Activated T-helper 17 cell treated with anti-CD3 and anti-CD28 coated beads, Interleukin-2, amount 50 U/mL, for 72 hours (primary cell): ENCODE measurements around the gene MYH11. TPM values are rescaled to one million over a fixed set of nuclear protein-coding genes. Genes with fewer than 3 reads are reported as not detected.
"Not testable (repeated sequence)": the region's sequence is repeated elsewhere in the genome, so short reads cannot be mapped to it uniquely, and the experiment has no call there.

ENCODE experiments used
- ATAC-seq: fragments of 150-1000 bp; cut with Tn5 transposase; replicated peaks from 2 replicates; pipeline ENCODE4 v1.10.0; 2021; ENCODE audit warnings: mild to moderate bottlenecking, moderate library complexity
- H3K27ac Mint-ChIP-seq: one replicate; pipeline ENCODE4 v1.8.0; 2022; ENCODE audit warnings: mixed read lengths
- H3K27me3 Mint-ChIP-seq: one replicate; pipeline ENCODE4 v1.8.0; 2022; ENCODE audit warnings: mixed read lengths
- H3K36me3 Mint-ChIP-seq: one replicate; pipeline ENCODE4 v1.8.0; 2022; ENCODE audit warnings: low read depth, mild to moderate bottlenecking, mixed read lengths
- H3K4me1 Mint-ChIP-seq: one replicate; pipeline ENCODE4 v1.8.0; 2022; ENCODE audit warnings: mixed read lengths
- H3K4me3 Mint-ChIP-seq: one replicate; pipeline ENCODE4 v1.8.0; 2022; ENCODE audit warnings: mild to moderate bottlenecking, mixed read lengths
- H3K9me3 Mint-ChIP-seq: one replicate; pipeline ENCODE4 v1.8.0; 2022; ENCODE audit warnings: mixed read lengths
- total RNA-seq, 2 donors: library from RNA; stranded (reverse); gene quantifications; one replicate each; pipeline ENCODE4 v1.2.3, GENCODE V29; 2022

The MYH11 gene
- total RNA-seq, 2 donors from 2014 or later: not detected

- Mint-ChIP-seq H3K27ac (no peak overlapping the region), H3K9me3 (no peaks in the 10 kb centered on the region), H3K4me1 (no peaks in the 10 kb centered on the region), H3K36me3 (peaks cover 96% of the 10 kb centered on the region), H3K27me3 (no peaks in the 10 kb centered on the region), H3K4me3 (no peak overlapping the region)
- ATAC-seq: peak; percentile 80
Measured at GRCh38 chr16:15682105-15682570, 174.7 kb downstream of the MYH11 start.

- Mint-ChIP-seq H3K4me3 (no peak overlapping the region), H3K27ac (peak overlapping the region; percentile 39), H3K36me3 (peaks cover 97% of the 10 kb centered on the region), H3K9me3 (no peaks in the 10 kb centered on the region), H3K27me3 (no peaks in the 10 kb centered on the region), H3K4me1 (peaks cover 19% of the 10 kb centered on the region)
- ATAC-seq: no peak
Measured at GRCh38 chr16:15677447-15677846, 179.4 kb downstream of the MYH11 start.

- Mint-ChIP-seq H3K4me1 (peaks cover 26% of the 10 kb centered on the region), H3K27ac (peak overlapping the region; percentile 12), H3K27me3 (no peaks in the 10 kb centered on the region), H3K36me3 (peaks cover 92% of the 10 kb centered on the region), H3K4me3 (no peak overlapping the region), H3K9me3 (no peaks in the 10 kb centered on the region)
- ATAC-seq: no peak
Measured at GRCh38 chr16:15676506-15676905, 180.3 kb downstream of the MYH11 start.

GRCh38 chr16:15674571-15674970 lies 182.3 kb downstream of the MYH11 start:
- Mint-ChIP-seq H3K4me1 (peaks cover 31% of the 10 kb centered on the region), H3K4me3 (peak overlapping the region; percentile 71), H3K9me3 (no peaks in the 10 kb centered on the region), H3K36me3 (peaks cover 93% of the 10 kb centered on the region), H3K27me3 (no peaks in the 10 kb centered on the region), H3K27ac (peak overlapping the region; percentile 89)
- ATAC-seq: no peak

GRCh38 chr16:15672514-15673167 lies 184.2 kb downstream of the MYH11 start:
- peaks cover 31% of the 10 kb centered on the region for H3K4me1 Mint-ChIP-seq
- peak overlapping the region; percentile 71 for H3K4me3 Mint-ChIP-seq
- peaks cover 93% of the 10 kb centered on the region for H3K36me3 Mint-ChIP-seq
- H3K27ac Mint-ChIP-seq: peak overlapping the region; percentile 89
- H3K9me3 Mint-ChIP-seq: no peaks in the 10 kb centered on the region
- H3K27me3 Mint-ChIP-seq: no peaks in the 10 kb centered on the region
- ATAC-seq: peak; percentile 96

- peak overlapping the region; percentile 89 for H3K27ac Mint-ChIP-seq
- peaks cover 31% of the 10 kb centered on the region for H3K4me1 Mint-ChIP-seq
- not testable (repeated sequence) for H3K27me3 Mint-ChIP-seq, H3K9me3 Mint-ChIP-seq
- peak overlapping the region; percentile 71 for H3K4me3 Mint-ChIP-seq
- H3K36me3 Mint-ChIP-seq: peaks cover 95% of the 10 kb centered on the region
- peak; percentile 4 for ATAC-seq
Measured at GRCh38 chr16:15672127-15672513, 184.7 kb downstream of the MYH11 start.

GRCh38 chr16:15671530-15672117 lies 185.2 kb downstream of the MYH11 start:
- peak overlapping the region; percentile 71 for H3K4me3 Mint-ChIP-seq
- ATAC-seq: no peak
- peaks cover 31% of the 10 kb centered on the region for H3K4me1 Mint-ChIP-seq
- H3K27ac Mint-ChIP-seq: peak overlapping the region; percentile 89
- H3K9me3 Mint-ChIP-seq: no peaks in the 10 kb centered on the region
- peaks cover 95% of the 10 kb centered on the region for H3K36me3 Mint-ChIP-seq
- no peaks in the 10 kb centered on the region for H3K27me3 Mint-ChIP-seq

GRCh38 chr16:15667091-15667742 lies 189.6 kb downstream of the MYH11 start:
- Mint-ChIP-seq H3K27ac (no peak overlapping the region), H3K9me3 (no peaks in the 10 kb centered on the region), H3K4me3 (no peak overlapping the region), H3K36me3 (peaks cover 97% of the 10 kb centered on the region), H3K27me3 (no peaks in the 10 kb centered on the region), H3K4me1 (peaks cover 11% of the 10 kb centered on the region)
- ATAC-seq: no peak

GRCh38 chr16:15665107-15665506 lies 191.7 kb downstream of the MYH11 start:
- no peak for ATAC-seq
- H3K27ac Mint-ChIP-seq: no peak overlapping the region
- peaks cover 100% of the 10 kb centered on the region for H3K36me3 Mint-ChIP-seq
- no peak overlapping the region for H3K4me3 Mint-ChIP-seq
- no peaks in the 10 kb centered on the region for H3K9me3 Mint-ChIP-seq
- H3K4me1 Mint-ChIP-seq: peaks cover 15% of the 10 kb centered on the region
- H3K27me3 Mint-ChIP-seq: no peaks in the 10 kb centered on the region

GRCh38 chr16:15660203-15660601 lies 196.6 kb downstream of the MYH11 start:
- no peak overlapping the region for H3K4me3 Mint-ChIP-seq
- peaks cover 22% of the 10 kb centered on the region for H3K4me1 Mint-ChIP-seq
- no peak for ATAC-seq
- H3K27ac Mint-ChIP-seq: peak overlapping the region; percentile 23
- no peaks in the 10 kb centered on the region for H3K9me3 Mint-ChIP-seq
- peaks cover 81% of the 10 kb centered on the region for H3K36me3 Mint-ChIP-seq
- H3K27me3 Mint-ChIP-seq: no peaks in the 10 kb centered on the region

- ATAC-seq: no peak
- Mint-ChIP-seq H3K36me3 (peaks cover 73% of the 10 kb centered on the region), H3K4me3 (peak overlapping the region; percentile 35), H3K4me1 (peaks cover 22% of the 10 kb centered on the region), H3K27me3 (no peaks in the 10 kb centered on the region), H3K9me3 (no peaks in the 10 kb centered on the region), H3K27ac (peak overlapping the region; percentile 60)
Measured at GRCh38 chr16:15658556-15658955, 198.3 kb downstream of the MYH11 start.

- Mint-ChIP-seq H3K36me3 (peaks cover 73% of the 10 kb centered on the region), H3K4me1 (peaks cover 24% of the 10 kb centered on the region), H3K27me3 (no peaks in the 10 kb centered on the region), H3K9me3 (no peaks in the 10 kb centered on the region), H3K4me3 (no peak overlapping the region), H3K27ac (peak overlapping the region; percentile 74)
- no peak for ATAC-seq
Measured at GRCh38 chr16:15658149-15658548, 198.7 kb downstream of the MYH11 start.

- H3K27me3 Mint-ChIP-seq, ATAC-seq, H3K4me3 Mint-ChIP-seq, H3K27ac Mint-ChIP-seq, H3K9me3 Mint-ChIP-seq: not testable (repeated sequence)
- H3K4me1 Mint-ChIP-seq: peaks cover 21% of the 10 kb centered on the region
- H3K36me3 Mint-ChIP-seq: peaks cover 73% of the 10 kb centered on the region
Measured at GRCh38 chr16:15655561-15655960, 201.3 kb downstream of the MYH11 start.

GRCh38 chr16:15654591-15654990 lies 202.2 kb downstream of the MYH11 start:
- H3K27ac Mint-ChIP-seq: no peak overlapping the region
- no peak overlapping the region for H3K4me3 Mint-ChIP-seq
- peaks cover 67% of the 10 kb centered on the region for H3K36me3 Mint-ChIP-seq
- peaks cover 18% of the 10 kb centered on the region for H3K4me1 Mint-ChIP-seq
- H3K9me3 Mint-ChIP-seq: no peaks in the 10 kb centered on the region
- no peaks in the 10 kb centered on the region for H3K27me3 Mint-ChIP-seq
- ATAC-seq: no peak

GRCh38 chr16:15653227-15653626 lies 203.6 kb downstream of the MYH11 start:
- Mint-ChIP-seq H3K9me3 (no peaks in the 10 kb centered on the region), H3K4me3 (peak overlapping the region; percentile 99), H3K4me1 (peaks cover 12% of the 10 kb centered on the region), H3K27me3 (no peaks in the 10 kb centered on the region), H3K36me3 (peaks cover 61% of the 10 kb centered on the region), H3K27ac (peak overlapping the region; percentile 21)
- no peak for ATAC-seq
